ENCODE data around the gene ETV3L.

The ETV3L gene

GRCh38 chr1:157124855-157125254 lies 25.2 kb upstream of the ETV3L start:
- TF ChIP-seq CTCF (IDR thresholded peaks at IDR 0.05; ENCODE audit: low read depth, low read length, missing control alignments) = peak; percentile 20
- Histone ChIP-seq H3K27me3 (replicated peaks) (no peaks in the 10 kb centered on the region), H3K36me3 (replicated peaks) (peaks cover 47% of the 10 kb centered on the region), H3K27ac (no peak overlapping the region), H3K4me3 (ENCODE audit: low read depth, low read length) (no peak overlapping the region)
- no peak for DNase-seq
- in situ Hi-C loops (cut with HindIII; ENCODE audit: low pct_ligation_motif_present, low sequenced_read_pairs) = no loop called here

- Histone ChIP-seq H3K27ac (no peak overlapping the region), H3K27me3 (replicated peaks) (no peaks in the 10 kb centered on the region), H3K4me3 (ENCODE audit: low read depth, low read length) (no peak overlapping the region), H3K36me3 (replicated peaks) (peaks cover 17% of the 10 kb centered on the region)
- no peak for DNase-seq
- TF ChIP-seq CTCF (IDR thresholded peaks at IDR 0.05; ENCODE audit: low read depth, low read length, missing control alignments) = no peak
- in situ Hi-C loops (cut with HindIII; ENCODE audit: low pct_ligation_motif_present, low sequenced_read_pairs) = no loop called here
Measured at GRCh38 chr1:157119448-157119847, 19.8 kb upstream of the ETV3L start.

- no peak overlapping the region for H3K4me3 ChIP-seq (ENCODE audit: low read depth, low read length)
- H3K36me3 ChIP-seq (replicated peaks) = peaks cover 15% of the 10 kb centered on the region
- DNase-seq = no peak
- no peaks in the 10 kb centered on the region for H3K27me3 ChIP-seq (replicated peaks)
- TF ChIP-seq CTCF (IDR thresholded peaks at IDR 0.05; ENCODE audit: low read depth, low read length, missing control alignments) = no peak
- in situ Hi-C loops (cut with HindIII; ENCODE audit: low pct_ligation_motif_present, low sequenced_read_pairs) = no loop called here
- H3K27ac ChIP-seq = no peak overlapping the region
Measured at GRCh38 chr1:157119008-157119407, 19.4 kb upstream of the ETV3L start.

GRCh38 chr1:157117527-157118057 lies 18.0 kb upstream of the ETV3L start:
- no peak for DNase-seq
- no peak for TF ChIP-seq CTCF (IDR thresholded peaks at IDR 0.05; ENCODE audit: low read depth, low read length, missing control alignments)
- in situ Hi-C loops (cut with HindIII; ENCODE audit: low pct_ligation_motif_present, low sequenced_read_pairs) = no loop called here

GRCh38 chr1:157116737-157117103 lies 17.1 kb upstream of the ETV3L start:
- Histone ChIP-seq H3K4me3 (ENCODE audit: low read depth, low read length) (no peak overlapping the region), H3K27me3 (replicated peaks) (no peaks in the 10 kb centered on the region), H3K36me3 (replicated peaks) (no peaks in the 10 kb centered on the region), H3K27ac (no peak overlapping the region)
- DNase-seq = no peak
- in situ Hi-C loops (cut with HindIII; ENCODE audit: low pct_ligation_motif_present, low sequenced_read_pairs) = no loop called here
- no peak for TF ChIP-seq CTCF (IDR thresholded peaks at IDR 0.05; ENCODE audit: low read depth, low read length, missing control alignments)

More at GRCh38 chr1:157117527-157118057, 18.0 kb upstream of the ETV3L start:
- Histone ChIP-seq H3K27ac (no peak overlapping the region), H3K4me3 (ENCODE audit: low read depth, low read length) (no peak overlapping the region), H3K27me3 (replicated peaks) (no peaks in the 10 kb centered on the region), H3K36me3 (replicated peaks) (peaks cover 2% of the 10 kb centered on the region)

Measured in brain microvascular endothelial cell (primary cell).